A673 (cell line): ENCODE data around the gene SERPINE1. TPM values are rescaled to one million over a fixed set of nuclear protein-coding genes. Genes with fewer than 3 reads are reported as not detected.
A peak's percentile ranks its signal among the peaks of the same experiment; 100 is the strongest.

Experiments used
- BruUV-seq: library from RNA; stranded (reverse); fragments of 400-500 nt; replicated peaks from 2 replicates; lab custom pipeline; 2021; lab: Mats Ljungman, UMichigan
- CTCF ChIA-PET: fragments of 300-600 bp; sonication (Branson Sonifier 250); formaldehyde crosslinking; loops from one replicate; lab custom pipeline; 2022; ENCODE audit warnings: antibody characterized with exemption; lab: Charles Lee
- POLR2A ChIA-PET: fragments of 300-600 bp; sonication (Branson Sonifier 250); formaldehyde crosslinking; loops from one replicate; lab custom pipeline; 2022; ENCODE audit warnings: antibody characterized with exemption; ENCODE audit not compliant: low non-redundant PET; lab: Charles Lee
- DNase-seq: peaks from one replicate; pipeline ENCODE4 v3.0.0-alpha.2; 2015; ENCODE audit warnings: low spot score
- H3K27ac ChIP-seq: fragments of 200-600 bp; sonication (generic); 2 replicates; pipeline ENCODE4 v1.5.1; 2016; ENCODE audit warnings: mixed run types, low read depth, mild to moderate bottlenecking, mixed read lengths, antibody characterized with exemption, low read length; ENCODE audit not compliant: poor library complexity, severe bottlenecking
- H3K27me3 ChIP-seq: fragments of 200-600 bp; sonication (generic); replicated peaks from 2 replicates; pipeline ENCODE4 v1.6.1; 2017; ENCODE audit warnings: mixed run types, low read depth, mild to moderate bottlenecking, mixed read lengths, antibody characterized with exemption, low read length; ENCODE audit not compliant: insufficient read depth, poor library complexity
- H3K36me3 ChIP-seq: fragments of 200-600 bp; sonication (generic); 2 replicates; pipeline ENCODE4 v1.6.1; 2016; ENCODE audit warnings: mixed run types, mild to moderate bottlenecking, mixed read lengths, antibody characterized with exemption, low read length; ENCODE audit not compliant: insufficient read depth, poor library complexity, severe bottlenecking
- H3K4me1 ChIP-seq: fragments of 200-600 bp; sonication (generic); 2 replicates; pipeline ENCODE4 v1.6.1; 2017; ENCODE audit warnings: mixed run types, mild to moderate bottlenecking, mixed read lengths, antibody characterized with exemption, low read length; ENCODE audit not compliant: insufficient read depth, poor library complexity, severe bottlenecking
- H3K4me3 ChIP-seq: fragments of 200-600 bp; sonication (generic); 2 replicates; pipeline ENCODE4 v1.5.1; 2016; ENCODE audit warnings: low read depth, mixed run types, mild to moderate bottlenecking, mixed read lengths, low read length; ENCODE audit not compliant: poor library complexity, severe bottlenecking
- H3K9me3 ChIP-seq: fragments of 200-600 bp; sonication (generic); 2 replicates; pipeline ENCODE4 v1.6.1; 2016; ENCODE audit warnings: mixed run types, low read depth, mild to moderate bottlenecking, mixed read lengths, antibody characterized with exemption, low read length; ENCODE audit not compliant: poor library complexity, severe bottlenecking
- EZH2 ChIP-seq: fragments of 200-600 bp; sonication (generic); IDR thresholded peaks from 2 replicates; pipeline ENCODE4 v1.6.1; 2017; ENCODE audit warnings: borderline replicate concordance, low read depth, mild to moderate bottlenecking, mixed read lengths, antibody characterized with exemption, low read length; ENCODE audit not compliant: poor library complexity, severe bottlenecking
- intact Hi-C: fragments of 100-400 bp; cut with micrococcal nuclease; formaldehyde crosslinking; loops from one replicate; pipeline ENCODE4 v1.10.0; 2022; ENCODE audit not compliant: unreplicated experiment
- total RNA-seq: library from RNA; stranded (reverse); gene quantifications from 2 replicates; pipeline ENCODE4 v1.2.3, GENCODE V29; 2021
- TF ChIP-seq, protein P1 (sequence below): fragments of 300-800, 200-600 bp; sonication (generic); conservative IDR thresholded peaks from 2 replicates; pipeline ENCODE4 v1.5.1; 2017; ENCODE audit warnings: low read depth, mild to moderate bottlenecking, antibody characterized with exemption, low read length, moderate library complexity, mixed read lengths

Gene SERPINE1
- total RNA-seq, 1 experiment from 2014 or later: 5.3 TPM

DNA sequence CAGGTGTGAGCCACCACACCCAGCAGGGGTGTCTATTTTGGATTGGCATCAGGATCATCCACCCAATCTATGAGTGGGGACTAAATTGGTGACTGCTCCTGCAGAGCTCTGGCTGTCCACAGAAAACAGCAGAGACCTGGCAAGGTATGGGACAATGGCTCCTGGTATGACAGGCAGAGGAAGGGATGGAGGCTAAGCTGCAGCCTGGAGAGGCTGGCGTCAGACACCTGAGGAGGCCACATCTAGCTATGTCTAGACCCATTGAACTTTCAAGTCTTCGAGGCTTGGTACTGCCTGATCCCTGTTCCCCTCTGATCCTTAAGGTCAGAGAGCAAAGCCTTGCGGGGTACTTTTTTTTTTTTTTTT lies 3.2 kb upstream of the SERPINE1 start:
- Histone ChIP-seq H3K9me3 (no peaks in the 10 kb centered on the region), H3K27me3 (no peaks in the 10 kb centered on the region), H3K4me3 (no peak overlapping the region), H3K4me1 (peaks cover 18% of the 10 kb centered on the region), H3K27ac (no peak overlapping the region), H3K36me3 (no peaks in the 10 kb centered on the region)
- no TSS peak for BruUV-seq
- intact Hi-C loops: no loop called here
- DNase-seq: no peak
- ChIA-PET CTCF (interaction anchor here (0.5 to 0.6 kb wide), 2 partner anchors 46 to 168 kb away, joined by 3 read pairs; no protein-coding TSS in a partner anchor), POLR2A (no interaction called here)
- TF ChIP-seq, protein P1, sequence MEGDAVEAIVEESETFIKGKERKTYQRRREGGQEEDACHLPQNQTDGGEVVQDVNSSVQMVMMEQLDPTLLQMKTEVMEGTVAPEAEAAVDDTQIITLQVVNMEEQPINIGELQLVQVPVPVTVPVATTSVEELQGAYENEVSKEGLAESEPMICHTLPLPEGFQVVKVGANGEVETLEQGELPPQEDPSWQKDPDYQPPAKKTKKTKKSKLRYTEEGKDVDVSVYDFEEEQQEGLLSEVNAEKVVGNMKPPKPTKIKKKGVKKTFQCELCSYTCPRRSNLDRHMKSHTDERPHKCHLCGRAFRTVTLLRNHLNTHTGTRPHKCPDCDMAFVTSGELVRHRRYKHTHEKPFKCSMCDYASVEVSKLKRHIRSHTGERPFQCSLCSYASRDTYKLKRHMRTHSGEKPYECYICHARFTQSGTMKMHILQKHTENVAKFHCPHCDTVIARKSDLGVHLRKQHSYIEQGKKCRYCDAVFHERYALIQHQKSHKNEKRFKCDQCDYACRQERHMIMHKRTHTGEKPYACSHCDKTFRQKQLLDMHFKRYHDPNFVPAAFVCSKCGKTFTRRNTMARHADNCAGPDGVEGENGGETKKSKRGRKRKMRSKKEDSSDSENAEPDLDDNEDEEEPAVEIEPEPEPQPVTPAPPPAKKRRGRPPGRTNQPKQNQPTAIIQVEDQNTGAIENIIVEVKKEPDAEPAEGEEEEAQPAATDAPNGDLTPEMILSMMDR: no peak
- TF ChIP-seq EZH2: no peak

DNA sequence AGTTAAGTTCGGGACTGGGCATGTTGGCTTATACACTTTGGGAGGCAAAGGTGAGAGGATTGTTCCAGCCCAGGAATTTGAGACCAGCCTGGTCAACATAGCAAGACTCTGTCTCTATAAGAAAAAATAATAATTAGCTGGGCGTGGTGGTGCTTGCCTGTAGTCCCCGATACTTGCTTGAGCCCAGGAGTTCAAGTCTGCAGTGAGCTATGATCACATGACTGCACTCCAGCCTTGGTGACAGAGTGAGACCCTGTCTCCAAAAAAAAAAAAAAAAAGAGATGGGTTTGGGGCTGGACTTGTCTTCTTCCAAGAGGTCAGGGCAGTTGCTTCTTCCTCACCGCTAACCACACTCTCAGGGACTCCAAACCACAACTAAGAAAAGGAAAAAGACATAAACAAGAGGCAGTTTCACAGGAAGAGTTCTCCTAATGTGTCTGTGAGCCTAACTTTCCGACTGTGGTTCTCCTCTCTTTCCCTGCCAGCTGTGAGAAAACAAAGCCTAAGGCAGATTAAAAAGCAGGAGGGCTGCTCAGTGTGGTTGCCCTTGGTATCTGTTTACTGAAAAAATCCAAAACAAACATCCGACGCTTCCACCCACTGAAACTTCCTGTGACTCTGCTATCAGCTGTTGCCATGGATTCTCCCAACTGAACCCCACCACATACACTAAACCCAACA lies 2.4 kb upstream of the SERPINE1 start:
- H3K4me1 ChIP-seq: peaks cover 18% of the 10 kb centered on the region
- no peaks in the 10 kb centered on the region for H3K27me3 ChIP-seq
- TF ChIP-seq EZH2: no peak
- TF ChIP-seq, protein P1: no peak
- H3K4me3 ChIP-seq: no peak overlapping the region
- peak; percentile 41 for DNase-seq
- H3K27ac ChIP-seq: no peak overlapping the region
- ChIA-PET POLR2A (interaction anchor here (0.5 kb wide), 1 partner anchor 18 kb away, joined by 3 read pairs; no protein-coding TSS in a partner anchor), CTCF (interaction anchor here (0.6 kb wide), 1 partner anchor 47 kb away, joined by 3 read pairs; no protein-coding TSS in a partner anchor)
- no TSS peak for BruUV-seq
- H3K9me3 ChIP-seq: no peaks in the 10 kb centered on the region
- intact Hi-C loops: no loop called here
- H3K36me3 ChIP-seq: no peaks in the 10 kb centered on the region

DNA sequence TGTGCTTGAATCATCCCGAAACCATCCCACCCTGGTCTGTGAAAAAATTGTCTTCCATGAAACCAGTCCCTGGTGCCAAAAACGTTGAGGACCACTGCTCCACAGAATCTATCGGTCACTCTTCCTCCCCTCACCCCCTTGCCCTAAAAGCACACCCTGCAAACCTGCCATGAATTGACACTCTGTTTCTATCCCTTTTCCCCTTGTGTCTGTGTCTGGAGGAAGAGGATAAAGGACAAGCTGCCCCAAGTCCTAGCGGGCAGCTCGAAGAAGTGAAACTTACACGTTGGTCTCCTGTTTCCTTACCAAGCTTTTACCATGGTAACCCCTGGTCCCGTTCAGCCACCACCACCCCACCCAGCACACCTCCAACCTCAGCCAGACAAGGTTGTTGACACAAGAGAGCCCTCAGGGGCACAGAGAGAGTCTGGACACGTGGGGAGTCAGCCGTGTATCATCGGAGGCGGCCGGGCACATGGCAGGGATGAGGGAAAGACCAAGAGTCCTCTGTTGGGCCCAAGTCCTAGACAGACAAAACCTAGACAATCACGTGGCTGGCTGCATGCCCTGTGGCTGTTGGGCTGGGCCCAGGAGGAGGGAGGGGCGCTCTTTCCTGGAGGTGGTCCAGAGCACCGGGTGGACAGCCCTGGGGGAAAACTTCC lies 784 bp upstream of the SERPINE1 start:
- no peaks in the 10 kb centered on the region for H3K27me3 ChIP-seq
- DNase-seq: no peak
- intact Hi-C loops: no loop called here
- BruUV-seq: no TSS peak
- no peak overlapping the region for H3K4me3 ChIP-seq
- CTCF ChIA-PET: interaction anchor here (0.6 to 0.9 kb wide), 3 partner anchors 18 to 31 kb away, joined by 3 read pairs; no protein-coding TSS in a partner anchor
- peaks cover 18% of the 10 kb centered on the region for H3K4me1 ChIP-seq
- POLR2A ChIA-PET: no interaction called here
- TF ChIP-seq, protein P1: no peak
- TF ChIP-seq EZH2: no peak
- no peaks in the 10 kb centered on the region for H3K9me3 ChIP-seq
- no peaks in the 10 kb centered on the region for H3K36me3 ChIP-seq
- H3K27ac ChIP-seq: no peak overlapping the region
